ENCODE measurements around the gene FOCAD.
"Not testable (repeated sequence)": the region's sequence is repeated elsewhere in the genome, so short reads cannot be mapped to it uniquely, and the experiment has no call there.

GRCh38 chr9:20658246-20658667 is 25.8 kb upstream of the FOCAD start:
- TF ChIP-seq CTCF, POLR2A (IDR thresholded peaks at IDR 0.05): not testable (repeated sequence)
